ENCODE results near the gene OSBP2.

DNA sequence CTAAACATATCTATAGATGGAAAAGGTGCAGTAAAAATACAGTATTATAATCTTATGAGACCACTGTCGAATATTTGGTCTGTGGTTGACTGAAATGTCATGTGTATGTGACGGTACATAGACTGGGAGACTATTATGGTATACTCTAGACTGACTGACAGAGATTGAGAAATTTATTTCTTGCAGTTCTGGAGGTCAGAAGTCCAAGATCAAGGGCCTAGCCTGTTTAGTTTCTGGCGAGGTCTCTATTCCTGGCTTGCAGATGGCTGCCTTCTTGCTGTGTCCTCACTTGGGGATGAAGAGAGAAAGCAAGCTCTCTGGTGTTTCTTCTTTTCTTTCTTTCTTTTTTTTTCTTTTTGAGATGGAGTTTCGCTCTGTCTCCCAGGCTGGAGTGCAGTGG lies 7.3 kb upstream of the OSBP2 start:
- TF ChIP-seq, protein P1, sequence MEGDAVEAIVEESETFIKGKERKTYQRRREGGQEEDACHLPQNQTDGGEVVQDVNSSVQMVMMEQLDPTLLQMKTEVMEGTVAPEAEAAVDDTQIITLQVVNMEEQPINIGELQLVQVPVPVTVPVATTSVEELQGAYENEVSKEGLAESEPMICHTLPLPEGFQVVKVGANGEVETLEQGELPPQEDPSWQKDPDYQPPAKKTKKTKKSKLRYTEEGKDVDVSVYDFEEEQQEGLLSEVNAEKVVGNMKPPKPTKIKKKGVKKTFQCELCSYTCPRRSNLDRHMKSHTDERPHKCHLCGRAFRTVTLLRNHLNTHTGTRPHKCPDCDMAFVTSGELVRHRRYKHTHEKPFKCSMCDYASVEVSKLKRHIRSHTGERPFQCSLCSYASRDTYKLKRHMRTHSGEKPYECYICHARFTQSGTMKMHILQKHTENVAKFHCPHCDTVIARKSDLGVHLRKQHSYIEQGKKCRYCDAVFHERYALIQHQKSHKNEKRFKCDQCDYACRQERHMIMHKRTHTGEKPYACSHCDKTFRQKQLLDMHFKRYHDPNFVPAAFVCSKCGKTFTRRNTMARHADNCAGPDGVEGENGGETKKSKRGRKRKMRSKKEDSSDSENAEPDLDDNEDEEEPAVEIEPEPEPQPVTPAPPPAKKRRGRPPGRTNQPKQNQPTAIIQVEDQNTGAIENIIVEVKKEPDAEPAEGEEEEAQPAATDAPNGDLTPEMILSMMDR (IDR thresholded peaks at IDR 0.05; ENCODE audit: low read depth, low read length), result no peak
- no peak for TF ChIP-seq EZH2phosphoT487 (IDR thresholded peaks at IDR 0.05; ENCODE audit: low read depth)

All from OCI-LY3 (cell line).